Adrenal gland (tissue), 5 donors: ENCODE measurements around the gene CAMK2D.

Experiments
- POLR2A ChIP-seq, 2 donors: fragments of 450-650 bp; IDR thresholded peaks; one replicate each; pipeline ENCODE4 v1.6.1; 2017; ENCODE audit warnings: antibody characterized with exemption in 2 of 2, mild to moderate bottlenecking in 2 of 2, moderate library complexity in 1 of 2
- TF ChIP-seq, protein P1 (sequence below), 6 experiments: fragments of 450-650 bp in 4 of 6; fragments of 200-600 bp in 2 of 6; sonication (generic) in 1 of 6; IDR thresholded peaks; 1 replicate in 5 of 6; 2 replicates in 1 of 6; pipeline versions ENCODE4 v1.5.1 to v1.8.0; 2016 to 2021; ENCODE audit warnings: antibody characterized with exemption in 6 of 6, mild to moderate bottlenecking in 2 of 6, moderate library complexity in 1 of 6
- donor health status: DM: no; HTN: no; CAD: no.

DNA sequence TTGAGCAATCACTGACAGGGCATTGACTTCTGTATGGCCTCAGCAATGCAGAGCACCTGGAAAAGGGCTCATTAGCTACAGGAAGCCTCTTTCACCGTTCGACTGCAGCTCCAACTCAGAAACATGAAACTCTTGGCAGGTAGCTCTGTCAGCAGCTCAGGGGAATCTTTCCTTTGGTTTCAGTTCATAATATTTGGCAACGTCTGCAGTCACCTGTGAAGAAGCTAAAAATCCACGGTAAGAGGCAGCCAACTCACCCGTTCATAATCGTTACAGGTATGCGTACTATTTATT, 354.9 kb downstream of the CAMK2D start:
- TF ChIP-seq, protein P1, sequence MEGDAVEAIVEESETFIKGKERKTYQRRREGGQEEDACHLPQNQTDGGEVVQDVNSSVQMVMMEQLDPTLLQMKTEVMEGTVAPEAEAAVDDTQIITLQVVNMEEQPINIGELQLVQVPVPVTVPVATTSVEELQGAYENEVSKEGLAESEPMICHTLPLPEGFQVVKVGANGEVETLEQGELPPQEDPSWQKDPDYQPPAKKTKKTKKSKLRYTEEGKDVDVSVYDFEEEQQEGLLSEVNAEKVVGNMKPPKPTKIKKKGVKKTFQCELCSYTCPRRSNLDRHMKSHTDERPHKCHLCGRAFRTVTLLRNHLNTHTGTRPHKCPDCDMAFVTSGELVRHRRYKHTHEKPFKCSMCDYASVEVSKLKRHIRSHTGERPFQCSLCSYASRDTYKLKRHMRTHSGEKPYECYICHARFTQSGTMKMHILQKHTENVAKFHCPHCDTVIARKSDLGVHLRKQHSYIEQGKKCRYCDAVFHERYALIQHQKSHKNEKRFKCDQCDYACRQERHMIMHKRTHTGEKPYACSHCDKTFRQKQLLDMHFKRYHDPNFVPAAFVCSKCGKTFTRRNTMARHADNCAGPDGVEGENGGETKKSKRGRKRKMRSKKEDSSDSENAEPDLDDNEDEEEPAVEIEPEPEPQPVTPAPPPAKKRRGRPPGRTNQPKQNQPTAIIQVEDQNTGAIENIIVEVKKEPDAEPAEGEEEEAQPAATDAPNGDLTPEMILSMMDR (IDR thresholded peaks at IDR 0.05): no peak
- TF ChIP-seq POLR2A (IDR thresholded peaks at IDR 0.05): no peak
